Neural progenitor cell (in vitro differentiated cells): ENCODE results near the gene SYTL1. TPM values are rescaled to one million over a fixed set of nuclear protein-coding genes. Genes with fewer than 3 reads are reported as not detected.

Source experiments
- DNase-seq: peaks from one replicate; pipeline ENCODE4 v3.0.0-alpha.2; 2016; ENCODE audit warnings: low spot score
- H2AFZ ChIP-seq: fragments of 200-600 bp; sonication (generic); replicated peaks from 2 replicates; pipeline ENCODE4 v1.6.1; 2016; ENCODE audit warnings: antibody characterized with exemption
- H3F3A ChIP-seq: fragments of 200-600 bp; sonication (generic); 2 replicates; pipeline ENCODE4 v1.6.1; 2016; ENCODE audit warnings: antibody characterized with exemption, low read depth
- H3K27ac ChIP-seq: fragments of 200-600 bp; sonication (generic); 2 replicates; pipeline ENCODE4 v1.5.1; 2016; ENCODE audit warnings: mild to moderate bottlenecking
- H3K27me3 ChIP-seq: fragments of 200-600 bp; sonication (generic); 2 replicates; pipeline ENCODE4 v1.6.1; 2016; ENCODE audit warnings: mild to moderate bottlenecking, moderate library complexity
- H3K36me3 ChIP-seq: fragments of 200-600 bp; sonication (generic); 2 replicates; pipeline ENCODE4 v1.5.1; 2016
- H3K4me1 ChIP-seq: fragments of 200-600 bp; sonication (generic); 2 replicates; pipeline ENCODE4 v1.6.1; 2016; ENCODE audit warnings: mixed run types
- H3K4me2 ChIP-seq: fragments of 200-600 bp; sonication (generic); 2 replicates; pipeline ENCODE4 v1.6.1; 2016
- H3K4me3 ChIP-seq: fragments of 200-600 bp; sonication (generic); 2 replicates; pipeline ENCODE4 v1.5.1; 2016
- H3K79me2 ChIP-seq: fragments of 200-600 bp; sonication (generic); 2 replicates; pipeline ENCODE4 v1.6.1; 2016; ENCODE audit warnings: low read depth
- H3K9ac ChIP-seq: fragments of 200-600 bp; sonication (generic); 2 replicates; pipeline ENCODE4 v1.6.1; 2016
- H3K9me3 ChIP-seq: fragments of 200-600 bp; sonication (generic); 2 replicates; pipeline ENCODE4 v1.5.1; 2016; ENCODE audit warnings: low read depth
- H4K20me1 ChIP-seq: fragments of 200-600 bp; sonication (generic); 2 replicates; pipeline ENCODE4 v1.6.1; 2016; ENCODE audit warnings: low read depth
- H3K27ac Mint-ChIP-seq: 3 replicates; pipeline ENCODE4 v1.8.0; 2021; ENCODE audit warnings: mixed read lengths
- H3K27me3 Mint-ChIP-seq: 2 replicates; pipeline ENCODE4 v1.8.0; 2022; ENCODE audit warnings: low read depth, mild to moderate bottlenecking, inconsistent platforms, moderate library complexity, mixed read lengths; ENCODE audit not compliant: insufficient read depth
- H3K36me3 Mint-ChIP-seq: 3 replicates; pipeline ENCODE4 v1.8.0; 2021; ENCODE audit warnings: mixed read lengths
- H3K4me1 Mint-ChIP-seq: 3 replicates; pipeline ENCODE4 v1.8.0; 2021; ENCODE audit warnings: mixed read lengths
- H3K4me3 Mint-ChIP-seq: 3 replicates; pipeline ENCODE4 v1.8.0; 2021; ENCODE audit warnings: mild to moderate bottlenecking, moderate library complexity, mixed read lengths
- H3K9me3 Mint-ChIP-seq: 3 replicates; pipeline ENCODE4 v1.8.0; 2020; ENCODE audit warnings: mixed read lengths
- CTCF ChIP-seq: fragments of 200-600 bp; sonication (generic); IDR thresholded peaks from 2 replicates; pipeline ENCODE4 v1.5.1; 2017; ENCODE audit warnings: antibody characterized with exemption, mild to moderate bottlenecking
- EZH2 ChIP-seq: fragments of 200-600 bp; sonication (generic); IDR thresholded peaks from 2 replicates; pipeline ENCODE4 v1.6.1; 2017; ENCODE audit warnings: antibody characterized with exemption, mild to moderate bottlenecking, moderate library complexity
- EZH2phosphoT487 ChIP-seq: fragments of 200-600 bp; sonication (generic); IDR thresholded peaks from 2 replicates; pipeline ENCODE4 v1.6.1; 2017; ENCODE audit warnings: antibody characterized with exemption
- total RNA-seq: library from RNA; depleted of rRNA; stranded (reverse); fragments of >200 nt; gene quantifications from 2 replicates; pipeline ENCODE4 v1.2.3, GENCODE V29; 2015; ENCODE audit warnings: low replicate concordance

Gene SYTL1
- total RNA-seq, 1 donor from 2014 or later: 5.7 TPM

- no peaks in the 10 kb centered on the region for H3K27me3 ChIP-seq
- no peaks in the 10 kb centered on the region for H3K9me3 ChIP-seq
- H3K4me1 ChIP-seq: peaks cover 26% of the 10 kb centered on the region
- H3F3A ChIP-seq: peaks cover 23% of the 10 kb centered on the region
- H3K27ac ChIP-seq: no peak overlapping the region
- no peaks in the 10 kb centered on the region for H3K79me2 ChIP-seq
- Mint-ChIP-seq H3K27me3 (peaks cover 2% of the 10 kb centered on the region), H3K36me3 (peaks cover 26% of the 10 kb centered on the region), H3K4me3 (no peak overlapping the region), H3K9me3 (no peaks in the 10 kb centered on the region), H3K4me1 (peaks cover 26% of the 10 kb centered on the region), H3K27ac (no peak overlapping the region)
- H4K20me1 ChIP-seq: no peaks in the 10 kb centered on the region
- no peak overlapping the region for H3K9ac ChIP-seq
- no peak overlapping the region for H3K4me2 ChIP-seq
- no peaks in the 10 kb centered on the region for H3K36me3 ChIP-seq
- no peak overlapping the region for H2AFZ ChIP-seq
- DNase-seq: peak; percentile 79
- TF ChIP-seq CTCF (peak; percentile 78), EZH2phosphoT487 (no peak), EZH2 (no peak)
- no peak overlapping the region for H3K4me3 ChIP-seq
These were observed 45.0 kb upstream of the SYTL1 start for GRCh38 chr1:27296773-27297291.

GRCh38 chr1:27297903-27298302, 43.9 kb upstream of the SYTL1 start:
- Histone ChIP-seq H3F3A (peaks cover 23% of the 10 kb centered on the region), H3K79me2 (no peaks in the 10 kb centered on the region), H3K27ac (no peak overlapping the region), H3K9me3 (no peaks in the 10 kb centered on the region), H3K27me3 (no peaks in the 10 kb centered on the region), H3K4me3 (no peak overlapping the region), H3K4me1 (peaks cover 26% of the 10 kb centered on the region), H4K20me1 (no peaks in the 10 kb centered on the region), H3K4me2 (no peak overlapping the region), H3K36me3 (no peaks in the 10 kb centered on the region), H2AFZ (no peak overlapping the region), H3K9ac (no peak overlapping the region)
- no peak for DNase-seq
- Mint-ChIP-seq H3K27me3 (peaks cover 4% of the 10 kb centered on the region), H3K9me3 (no peaks in the 10 kb centered on the region), H3K4me3 (no peak overlapping the region), H3K4me1 (peaks cover 26% of the 10 kb centered on the region), H3K27ac (no peak overlapping the region), H3K36me3 (peaks cover 23% of the 10 kb centered on the region)
- TF ChIP-seq EZH2phosphoT487: no peak

DNA sequence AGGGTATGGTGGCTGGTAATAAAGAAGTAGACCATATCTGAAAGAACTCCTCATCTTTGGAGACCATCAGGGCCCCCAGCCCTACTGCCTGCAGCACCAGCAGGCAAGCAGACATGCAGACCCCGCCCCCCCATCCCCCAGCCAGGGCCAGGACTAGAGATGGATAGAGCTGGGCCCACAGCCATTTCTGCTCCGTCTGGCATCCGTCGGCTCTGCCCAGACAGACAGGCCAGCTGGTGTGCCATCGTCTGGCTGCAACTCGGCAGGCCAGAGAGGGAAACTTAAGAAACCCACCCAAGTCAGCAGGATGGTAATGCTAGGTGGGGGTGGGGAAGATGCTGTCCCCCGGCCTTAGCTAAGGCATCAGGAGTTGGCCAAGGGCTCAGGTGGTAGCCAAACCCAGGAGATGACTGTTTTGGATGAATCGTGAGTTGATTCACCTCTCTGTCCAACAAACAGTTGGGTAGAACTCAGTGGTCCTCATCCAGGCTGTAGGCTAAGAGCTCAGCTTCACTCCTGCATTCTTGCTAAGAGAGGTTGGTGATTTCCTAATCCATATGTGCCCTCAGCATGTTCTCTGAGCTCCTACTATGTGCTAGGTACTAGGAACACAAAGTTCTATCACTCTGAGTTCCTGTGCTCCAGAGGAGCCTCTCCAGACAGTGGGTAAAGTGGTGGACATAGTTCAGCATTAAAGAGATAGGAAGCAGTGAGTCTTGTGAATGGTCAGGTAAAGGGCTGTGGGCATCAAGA, 43.0 kb upstream of the SYTL1 start:
- no peaks in the 10 kb centered on the region for H3K27me3 ChIP-seq
- no peak overlapping the region for H2AFZ ChIP-seq
- no peak for TF ChIP-seq CTCF
- no peak for TF ChIP-seq EZH2phosphoT487
- no peak for TF ChIP-seq EZH2
- peak overlapping the region; percentile 47 for H3K27ac ChIP-seq
- peaks cover 4% of the 10 kb centered on the region for H3K27me3 Mint-ChIP-seq
- no peaks in the 10 kb centered on the region for H3K79me2 ChIP-seq
- H3K4me1 Mint-ChIP-seq: peaks cover 26% of the 10 kb centered on the region
- H3F3A ChIP-seq: peaks cover 23% of the 10 kb centered on the region
- H3K4me1 ChIP-seq: peaks cover 26% of the 10 kb centered on the region
- H3K9ac ChIP-seq: no peak overlapping the region
- H3K36me3 ChIP-seq: no peaks in the 10 kb centered on the region
- peak overlapping the region; percentile 25 for H3K4me2 ChIP-seq
- H3K36me3 Mint-ChIP-seq: peaks cover 22% of the 10 kb centered on the region
- no peaks in the 10 kb centered on the region for H4K20me1 ChIP-seq
- no peaks in the 10 kb centered on the region for H3K9me3 ChIP-seq
- H3K9me3 Mint-ChIP-seq: no peaks in the 10 kb centered on the region
- H3K4me3 ChIP-seq: no peak overlapping the region
- DNase-seq: no peak
- peak overlapping the region; percentile 0 for H3K4me3 Mint-ChIP-seq
- peak overlapping the region; percentile 92 for H3K27ac Mint-ChIP-seq
